DMS153 treated with DMSO at 0.1 percent for 48 hours (cell line): ENCODE results near the gene CDH13.
A peak's percentile ranks its signal among the peaks of the same experiment; 100 is the strongest.

ENCODE experiments used
- DNase-seq: peaks from one replicate; lab custom pipeline; 2025; ENCODE audit not compliant: unreplicated experiment; lab: John Stamatoyannopoulos, UW

CDH13 gene

GRCh38 chr16:82987767-82988166, 361.0 kb downstream of the CDH13 start:
- no peak for DNase-seq

- no peak for DNase-seq
These were observed 363.4 kb downstream of the CDH13 start for GRCh38 chr16:82990155-82990554.

GRCh38 chr16:82991410-82991809, 364.6 kb downstream of the CDH13 start:
- DNase-seq: no peak

- no peak for DNase-seq
These were observed 365.4 kb downstream of the CDH13 start for GRCh38 chr16:82991966-82992675.

DNA sequence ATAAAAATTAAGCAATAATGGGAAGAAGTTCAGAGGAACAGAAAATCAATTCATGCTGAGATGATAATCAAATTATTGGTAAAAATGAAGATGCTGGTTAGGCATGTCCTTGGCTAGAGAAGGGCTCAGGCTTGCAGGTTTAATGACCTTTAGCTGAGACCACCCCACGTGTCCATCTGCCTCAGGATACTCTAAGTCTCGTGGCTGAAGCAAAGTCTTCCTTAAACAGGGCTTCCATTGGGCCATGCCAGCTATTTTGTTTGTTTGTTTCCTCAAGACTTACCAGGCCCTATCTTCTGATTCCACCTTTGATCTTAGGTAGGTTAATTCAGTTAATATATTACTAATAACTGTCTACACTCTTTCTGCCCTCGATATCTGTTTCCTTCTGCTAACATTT, 366.0 kb downstream of the CDH13 start:
- no peak for DNase-seq

GRCh38 chr16:82993415-82993814, 366.6 kb downstream of the CDH13 start:
- no peak for DNase-seq

GRCh38 chr16:82993926-82994325, 367.2 kb downstream of the CDH13 start:
- DNase-seq: no peak

GRCh38 chr16:82995286-82995923, 368.6 kb downstream of the CDH13 start:
- DNase-seq: no peak

- DNase-seq: peak; percentile 64
These were observed 369.2 kb downstream of the CDH13 start for GRCh38 chr16:82995924-82996441.

GRCh38 chr16:82996814-82997213, 370.0 kb downstream of the CDH13 start:
- DNase-seq: no peak

- DNase-seq: no peak
These were observed 372.9 kb downstream of the CDH13 start for GRCh38 chr16:82999711-83000110.

GRCh38 chr16:83002351-83003334, 375.9 kb downstream of the CDH13 start:
- peak; percentile 27 for DNase-seq

GRCh38 chr16:83004868-83005652, 378.3 kb downstream of the CDH13 start:
- DNase-seq: no peak

DNA sequence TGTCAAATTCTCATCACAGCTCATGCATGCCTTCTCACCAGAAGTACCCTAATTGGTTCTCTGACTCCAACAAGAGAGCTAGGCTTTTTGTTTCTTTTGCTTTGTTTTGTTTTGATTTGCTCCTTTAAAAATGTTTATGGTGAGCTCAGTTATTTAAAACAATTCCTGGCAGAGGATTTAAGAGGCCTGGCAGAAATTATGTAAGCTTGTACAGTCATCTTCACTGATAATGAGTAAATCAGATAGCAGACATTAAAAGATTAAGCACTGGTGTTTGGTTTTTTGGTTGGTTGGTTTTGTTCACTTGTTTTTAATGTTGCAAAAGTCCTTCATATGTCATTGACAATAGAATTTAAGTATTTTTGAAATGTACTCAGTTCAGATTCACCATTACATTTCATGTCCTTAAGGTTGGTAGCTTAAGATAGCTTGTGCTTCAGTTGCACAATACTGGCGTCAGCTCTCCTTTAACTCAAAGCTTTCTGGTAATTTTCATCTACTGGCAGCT, 378.9 kb downstream of the CDH13 start:
- no peak for DNase-seq

DNA sequence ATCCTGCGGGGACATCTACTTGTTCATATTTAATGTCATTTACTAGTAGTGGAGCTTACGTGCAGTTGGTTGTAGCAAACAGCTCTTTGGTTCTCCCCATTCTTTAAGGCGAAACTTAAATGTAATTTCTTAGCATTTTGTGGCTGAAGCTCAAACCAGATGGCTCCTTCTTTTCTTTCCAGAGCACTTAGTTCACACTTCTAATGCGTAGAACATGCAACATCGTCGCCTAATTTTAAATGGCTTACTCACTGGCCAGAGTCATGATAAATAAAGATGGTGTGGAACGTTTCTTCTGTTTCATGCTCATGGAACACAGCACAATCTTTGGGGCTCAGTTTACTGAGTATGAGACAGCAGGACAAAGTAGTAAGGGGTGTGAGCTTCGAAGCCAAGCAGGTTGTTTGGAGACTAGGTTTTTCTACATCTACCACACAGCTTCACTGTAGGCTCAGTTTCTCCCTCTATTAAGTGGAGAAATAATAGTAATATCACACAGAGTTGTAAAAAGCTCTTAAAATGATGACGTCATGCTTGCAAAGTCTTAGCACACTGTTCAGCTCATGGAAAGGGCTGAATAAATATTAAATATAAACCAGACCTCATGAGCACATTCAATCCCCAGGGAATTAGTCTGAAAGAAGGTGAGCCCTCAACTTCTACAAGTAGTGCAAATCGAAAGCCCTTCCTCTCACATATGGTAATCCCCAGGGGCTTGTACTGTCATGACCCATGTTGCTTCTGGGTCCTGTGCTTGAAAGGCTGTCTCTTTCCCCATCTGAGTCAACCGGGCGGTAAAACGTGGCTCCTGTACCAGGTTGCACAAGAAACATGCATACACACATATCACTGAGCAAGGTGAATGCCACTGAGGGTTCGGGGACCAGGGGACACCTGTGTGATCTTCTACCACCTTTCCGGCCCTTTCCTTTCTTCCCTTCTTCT, 384.3 kb downstream of the CDH13 start:
- DNase-seq: no peak

GRCh38 chr16:83011939-83012338, 385.2 kb downstream of the CDH13 start:
- no peak for DNase-seq

DNA sequence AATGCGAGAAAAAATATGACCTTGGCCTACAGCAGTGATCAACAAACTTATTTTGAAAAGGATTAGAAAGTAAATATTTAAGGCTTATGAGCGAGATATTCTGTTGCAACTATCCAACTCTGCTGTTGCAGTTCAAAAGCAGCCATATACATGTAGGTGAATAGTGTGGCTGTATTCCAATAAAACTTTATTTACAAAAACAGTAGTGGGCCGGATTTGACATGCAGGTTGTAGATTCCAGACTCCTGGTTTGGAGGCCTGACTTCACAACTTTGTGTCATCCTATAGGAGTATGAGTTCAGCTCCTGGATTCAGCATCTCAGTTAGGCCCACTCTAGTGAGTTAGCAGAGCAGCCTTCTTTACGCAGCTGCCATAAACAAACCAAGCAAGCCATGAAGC, 386.3 kb downstream of the CDH13 start:
- no peak for DNase-seq

DNA sequence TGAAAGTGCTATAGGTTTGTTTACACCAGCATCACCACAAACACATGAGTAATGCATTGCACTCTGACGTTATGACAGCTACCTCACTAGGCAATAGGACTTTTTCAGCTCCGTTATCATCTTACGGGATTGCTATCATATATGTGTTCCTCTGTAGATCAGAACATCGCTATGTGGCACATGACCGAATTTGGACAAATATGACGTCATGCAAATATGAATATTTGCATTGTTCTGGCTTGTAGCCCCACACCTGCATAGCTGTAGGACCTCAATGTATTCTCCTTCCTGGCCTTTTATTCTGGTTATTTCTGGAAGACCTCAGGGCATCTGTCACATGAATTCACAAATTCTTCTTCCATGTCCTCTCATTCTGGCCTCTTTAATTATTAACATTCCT, 393.2 kb downstream of the CDH13 start:
- DNase-seq: no peak

- no peak for DNase-seq
These were observed 394.3 kb downstream of the CDH13 start for GRCh38 chr16:83021045-83021444.
